Testis (tissue), 3 donors: ENCODE data around the gene AUTS2. TPM values are rescaled to one million over a fixed set of nuclear protein-coding genes. Genes with fewer than 3 reads are reported as not detected.

Source experiments
- DNase-seq: peaks from one replicate; pipeline ENCODE4 v3.0.0-alpha.2; 2019
- H3K27ac ChIP-seq, 2 donors: fragments of 200-600 bp; sonication (generic); one replicate each; pipeline ENCODE4 v1.5.1; 2019
- H3K27me3 ChIP-seq: fragments of 200-600 bp; sonication (generic); one replicate; pipeline ENCODE4 v1.5.1; 2019
- H3K36me3 ChIP-seq: fragments of 200-600 bp; sonication (generic); one replicate; pipeline ENCODE4 v1.5.1; 2017; ENCODE audit warnings: low read depth; ENCODE audit errors: missing control alignments
- H3K4me1 ChIP-seq: fragments of 200-600 bp; sonication (generic); one replicate; pipeline ENCODE4 v1.5.1; 2019
- H3K4me3 ChIP-seq, 2 donors: fragments of 200-600 bp; sonication (generic); one replicate each; pipeline ENCODE4 v1.5.1; 2017 to 2019
- H3K9me3 ChIP-seq: fragments of 200-600 bp; sonication (generic); one replicate; pipeline ENCODE4 v1.5.1; 2017
- CTCF ChIP-seq, 3 experiments: fragments of 450-650 bp in 2 of 3; fragments of 200-600 bp in 1 of 3; sonication (generic) in 1 of 3; IDR thresholded peaks; one replicate each; pipeline ENCODE4 v1.5.1; 2016 to 2019; ENCODE audit warnings: antibody characterized with exemption in 3 of 3, mild to moderate bottlenecking in 2 of 3, moderate library complexity in 1 of 3
- POLR2A ChIP-seq: fragments of 450-650 bp; IDR thresholded peaks from one replicate; pipeline ENCODE4 v1.6.1; 2017; ENCODE audit warnings: antibody characterized with exemption, mild to moderate bottlenecking, moderate library complexity
- WGBS, 2 donors: methylation state at CpG; one replicate each; pipeline ENCODE4 v1.1.5; 2018; 5-methylcytosine and 5-hydroxymethylcytosine counted together
- intact Hi-C: fragments of 100-400 bp; cut with DNase I; formaldehyde crosslinking; loops from one replicate; pipeline ENCODE4 v1.15.1; 2023; ENCODE audit warnings: low total_unique reads
- polyA plus RNA-seq: library from polyadenylated mRNA; stranded (reverse); fragments of 350-450 nt; fragmentation: Illumina TruSeq; extraction: RNeasy Lipid Tissue Mini Kit (QIAGEN cat#74804); gene quantifications from one replicate; pipeline ENCODE4 v1.2.3, GENCODE V29; 2014; ENCODE audit warnings: low read depth, low replicate concordance; ENCODE audit not compliant: insufficient read depth
- total RNA-seq, 2 donors: library from RNA; depleted of rRNA; stranded (reverse); fragments of >200 nt; gene quantifications; one replicate each; pipeline ENCODE4 v1.2.3, GENCODE V29; 2016

Gene AUTS2
- total and polyA plus RNA-seq, 3 donors from 2014 or later, result 21.3 to 75.5 (median 56.1) TPM

DNA sequence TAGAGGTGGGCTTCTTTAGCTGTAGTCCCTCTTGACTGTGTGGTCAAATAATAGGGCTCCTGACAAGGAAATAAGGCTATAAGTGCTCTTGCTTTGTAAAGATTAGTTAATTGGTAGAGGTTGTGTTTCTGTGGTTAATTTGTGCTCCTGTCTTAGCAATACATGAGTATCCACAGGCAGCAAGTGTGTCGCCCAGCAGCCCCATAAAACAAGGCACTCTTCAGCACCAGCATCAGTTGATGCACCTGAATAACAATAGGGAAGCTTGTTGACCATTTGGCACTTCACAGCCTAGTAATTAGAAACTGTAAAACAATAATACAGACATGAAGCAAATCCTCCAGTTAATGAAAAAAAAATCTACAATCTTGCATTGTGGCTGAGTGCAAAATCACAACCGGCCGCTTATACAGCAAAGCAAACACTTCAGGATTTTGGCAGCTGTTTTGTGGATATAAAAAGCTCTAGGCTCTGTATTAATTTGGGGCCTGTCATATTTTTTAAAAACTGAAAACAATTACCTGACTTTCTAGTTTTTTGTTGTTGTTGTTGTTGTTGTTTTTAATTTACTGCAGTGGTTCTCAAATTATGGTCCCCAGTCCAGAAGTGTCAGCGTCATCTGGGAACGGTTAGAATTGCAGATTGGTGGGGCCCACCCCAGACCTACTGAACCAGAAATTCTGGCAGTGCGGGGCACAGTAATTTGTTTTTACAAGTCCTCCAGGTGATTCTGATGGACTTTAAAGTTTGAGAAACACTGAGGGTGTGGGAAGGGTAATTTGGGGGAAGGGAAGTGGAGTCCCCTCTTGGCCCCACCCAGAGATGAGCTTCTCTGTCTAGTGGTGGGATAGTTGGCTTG, 56.8 kb downstream of the AUTS2 start:
- 78 to 84% methylated on average over 6 of the region's 6 CpGs for WGBS, 2 donors
- H3K27ac ChIP-seq, result no peak overlapping the region
- intact Hi-C loops, result no loop called here
- no peaks in the 10 kb centered on the region for H3K9me3 ChIP-seq
- no peaks in the 10 kb centered on the region for H3K36me3 ChIP-seq
- H3K4me3 ChIP-seq, result no peak overlapping the region
- peaks cover 5% of the 10 kb centered on the region for H3K4me1 ChIP-seq
- no peaks in the 10 kb centered on the region for H3K27me3 ChIP-seq
- DNase-seq, result no peak
- TF ChIP-seq POLR2A, result no peak
- TF ChIP-seq CTCF (IDR thresholded peaks at IDR 0.05), result no peak

GRCh38 chr7:69656077-69656476, 57.8 kb downstream of the AUTS2 start:
- WGBS, 2 donors, result 86 to 100% methylated on average over 2 of the region's 2 CpGs
- H3K4me1 ChIP-seq, result peaks cover 5% of the 10 kb centered on the region
- no peak for TF ChIP-seq CTCF (IDR thresholded peaks at IDR 0.05)
- TF ChIP-seq POLR2A, result no peak

GRCh38 chr7:69656890-69657289, 58.6 kb downstream of the AUTS2 start:
- peak; percentile 26 for DNase-seq
- intact Hi-C loops, result no loop called here
- no peak overlapping the region for H3K4me3 ChIP-seq
- no peak for TF ChIP-seq CTCF (IDR thresholded peaks at IDR 0.05)
- no peak for TF ChIP-seq POLR2A
- H3K27ac ChIP-seq, result no peak overlapping the region
- no peaks in the 10 kb centered on the region for H3K27me3 ChIP-seq
- H3K36me3 ChIP-seq, result no peaks in the 10 kb centered on the region
- no peaks in the 10 kb centered on the region for H3K9me3 ChIP-seq
- WGBS, 2 donors, result 34 to 53% methylated on average over 5 of the region's 5 CpGs
- peaks cover 5% of the 10 kb centered on the region for H3K4me1 ChIP-seq

More at GRCh38 chr7:69656077-69656476, 57.8 kb downstream of the AUTS2 start:
- no peaks in the 10 kb centered on the region for H3K36me3 ChIP-seq
- no peaks in the 10 kb centered on the region for H3K9me3 ChIP-seq
- no peak for DNase-seq
- H3K27ac ChIP-seq, result no peak overlapping the region
- H3K4me3 ChIP-seq, result no peak overlapping the region
- H3K27me3 ChIP-seq, result no peaks in the 10 kb centered on the region
- intact Hi-C loops, result no loop called here

DNA sequence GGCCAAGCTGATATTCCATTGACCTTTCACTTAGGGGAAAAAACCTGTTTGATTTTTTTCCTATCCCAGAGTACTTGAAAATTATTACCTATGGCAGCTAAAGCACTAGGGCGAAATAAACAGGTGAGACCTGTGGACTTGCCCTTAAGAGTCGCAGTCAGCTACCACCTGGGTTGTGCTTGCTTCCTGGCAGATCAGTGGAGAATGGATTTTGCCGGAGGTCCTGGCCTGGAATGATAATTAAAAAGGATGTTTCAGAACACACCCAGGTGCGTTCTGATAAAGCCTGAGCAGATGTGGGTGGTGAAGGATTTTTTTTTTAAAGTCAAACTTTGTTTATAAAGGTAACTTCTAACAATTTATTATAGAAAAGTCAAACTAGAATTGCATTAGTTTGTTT, 59.1 kb downstream of the AUTS2 start:
- H3K9me3 ChIP-seq, result no peaks in the 10 kb centered on the region
- no peaks in the 10 kb centered on the region for H3K36me3 ChIP-seq

More for the DNA sequence above, 59.1 kb downstream of the AUTS2 start:
- TF ChIP-seq POLR2A (no peak), CTCF (IDR thresholded peaks at IDR 0.05) (no peak)
- H3K4me1 ChIP-seq, result peaks cover 5% of the 10 kb centered on the region
- no peak for DNase-seq
- no peak overlapping the region for H3K27ac ChIP-seq
- WGBS, 2 donors, result 85 to 87% methylated on average over 4 of the region's 4 CpGs
- no peaks in the 10 kb centered on the region for H3K27me3 ChIP-seq
- intact Hi-C loops, result no loop called here
- no peak overlapping the region for H3K4me3 ChIP-seq
